ENCODE data around the gene SUSD3.

Gene SUSD3

GRCh38 chr9:93077811-93078210 is 19.3 kb downstream of the SUSD3 start:
- DNase-seq, result no peak

- no peak for DNase-seq
Observed at GRCh38 chr9:93079371-93079770, 20.9 kb downstream of the SUSD3 start.

GRCh38 chr9:93080406-93080805 is 21.9 kb downstream of the SUSD3 start:
- no peak for DNase-seq

GRCh38 chr9:93081081-93081529 is 22.6 kb downstream of the SUSD3 start:
- DNase-seq, result no peak

- DNase-seq, result no peak
Observed at GRCh38 chr9:93081931-93082330, 23.4 kb downstream of the SUSD3 start.

- DNase-seq, result no peak
Observed at GRCh38 chr9:93082841-93083411, 24.4 kb downstream of the SUSD3 start.

- no peak for DNase-seq
Observed at GRCh38 chr9:93083592-93084470, 25.3 kb downstream of the SUSD3 start.

- DNase-seq, result no peak
Observed at GRCh38 chr9:93084471-93084881, 26.0 kb downstream of the SUSD3 start.

- DNase-seq, result no peak
Observed at GRCh38 chr9:93085676-93086075, 27.2 kb downstream of the SUSD3 start.

- no peak for DNase-seq
Observed at GRCh38 chr9:93086447-93087224, 28.1 kb downstream of the SUSD3 start.

GRCh38 chr9:93087971-93088655 is 29.6 kb downstream of the SUSD3 start:
- no peak for DNase-seq

GRCh38 chr9:93088656-93089015 is 30.1 kb downstream of the SUSD3 start:
- no peak for DNase-seq

GRCh38 chr9:93089024-93089423 is 30.5 kb downstream of the SUSD3 start:
- no peak for DNase-seq

- DNase-seq, result no peak
Observed at GRCh38 chr9:93089481-93089991, 31.0 kb downstream of the SUSD3 start.

GRCh38 chr9:93090091-93090655 is 31.7 kb downstream of the SUSD3 start:
- DNase-seq, result no peak

- no peak for DNase-seq
Observed at GRCh38 chr9:93091056-93091452, 32.6 kb downstream of the SUSD3 start.

GRCh38 chr9:93091453-93092081 is 33.1 kb downstream of the SUSD3 start:
- no peak for DNase-seq

- no peak for DNase-seq
Observed at GRCh38 chr9:93092251-93092991, 33.9 kb downstream of the SUSD3 start.

- no peak for DNase-seq
Observed at GRCh38 chr9:93093127-93093876, 34.8 kb downstream of the SUSD3 start.

GRCh38 chr9:93093877-93094657 is 35.6 kb downstream of the SUSD3 start:
- no peak for DNase-seq

Data from NCI-H2029 (cell line).